ENCODE results near the gene ME2. TPM values are rescaled to one million over a fixed set of nuclear protein-coding genes. Genes with fewer than 3 reads are reported as not detected.

ME2 gene
- total and polyA plus RNA-seq, 9 of the 15 experiments (the other 6 are each of a cell fraction or from before 2014, with no cell fraction given): 12.3 to 54.4 (median 36.2) TPM

DNA sequence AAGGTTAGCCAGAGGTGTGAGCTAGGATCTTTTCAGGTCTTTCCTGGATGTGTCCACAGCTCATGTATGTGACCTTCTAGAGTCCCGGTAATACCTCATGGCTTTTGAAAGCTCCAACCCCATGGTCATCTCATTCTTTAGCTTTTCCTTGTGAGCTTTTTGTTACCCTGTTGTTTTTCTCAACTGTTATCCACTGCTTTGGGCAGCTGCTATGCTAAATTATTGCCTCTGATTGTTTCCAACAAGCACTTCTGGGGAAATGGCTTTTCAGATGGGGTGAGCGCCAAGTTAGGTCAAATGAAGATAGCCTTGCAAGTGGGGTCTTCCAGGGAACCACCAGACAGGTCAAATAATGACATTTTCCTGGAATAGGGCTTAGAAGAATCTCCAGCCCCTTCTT, 27.9 kb downstream of the ME2 start:
- no TSS peak for BruUV-seq (replicated peaks)
- Histone ChIP-seq H3K9me1 (ENCODE audit: control insufficient read depth, insufficient read depth, low read length) (no peaks in the 10 kb centered on the region), H3K27ac (ENCODE audit: extremely low read depth, low read depth, low read length) (no peak overlapping the region), H3K4me3 (no peak overlapping the region), H3K4me2 (ENCODE audit: insufficient read depth, low read length) (no peak overlapping the region), H3K9me3 (replicated peaks; ENCODE audit: control insufficient read depth, insufficient read depth, low read depth, low read length) (peaks cover 5% of the 10 kb centered on the region; the same call in 1 of the 2 replicates), H4K20me1 (replicated peaks; ENCODE audit: control insufficient read depth, insufficient read depth, low read length) (no peaks in the 10 kb centered on the region), H3K9ac (ENCODE audit: insufficient read depth in 1 of 2, low read depth in 2 of 2, low read length in 2 of 2) (no peak overlapping the region), H3K36me3 (ENCODE audit: control insufficient read depth, insufficient read depth, low read length) (peaks cover 17% of the 10 kb centered on the region; the same call in 2 of the 3 replicates), H3K4me1 (replicated peaks in 1 of 2; ENCODE audit: control insufficient read depth in 2 of 2, insufficient read depth in 2 of 2, low read length in 2 of 2) (no peaks in the 10 kb centered on the region), H2AFZ (ENCODE audit: low read depth, low read length) (no peak overlapping the region), H3K79me2 (ENCODE audit: control insufficient read depth, insufficient read depth, low read length) (no peaks in the 10 kb centered on the region), H3K27me3 (ENCODE audit: control insufficient read depth in 2 of 2, insufficient read depth in 2 of 2, low read length in 2 of 2) (no peaks in the 10 kb centered on the region)
- in situ Hi-C loops (cut with MboI): no loop called here
- no peak for DNase-seq (ENCODE audit: extremely low read depth in 1 of 4, low spot score in 3 of 4)
- ChIA-PET POLR2A (interaction anchor here (0.6 kb wide), 1 partner anchor 47 kb away, joined by 3 read pairs; no protein-coding TSS in a partner anchor), CTCF (ENCODE audit: low intra/inter-chr PET ratio) (no interaction called here)
- no peak for FAIRE-seq
- intact Hi-C loops (cut with micrococcal nuclease): no loop called here
- WGBS (ENCODE audit: insufficient coverage, low coverage, missing lambda C conversion rate): 96% methylated on average over 2 of the region's 2 CpGs
- no peak for ATAC-seq
- TF ChIP-seq XRCC5 (IDR thresholded peaks at IDR 0.05; ENCODE audit: low read depth, low read length): no peak

DNA sequence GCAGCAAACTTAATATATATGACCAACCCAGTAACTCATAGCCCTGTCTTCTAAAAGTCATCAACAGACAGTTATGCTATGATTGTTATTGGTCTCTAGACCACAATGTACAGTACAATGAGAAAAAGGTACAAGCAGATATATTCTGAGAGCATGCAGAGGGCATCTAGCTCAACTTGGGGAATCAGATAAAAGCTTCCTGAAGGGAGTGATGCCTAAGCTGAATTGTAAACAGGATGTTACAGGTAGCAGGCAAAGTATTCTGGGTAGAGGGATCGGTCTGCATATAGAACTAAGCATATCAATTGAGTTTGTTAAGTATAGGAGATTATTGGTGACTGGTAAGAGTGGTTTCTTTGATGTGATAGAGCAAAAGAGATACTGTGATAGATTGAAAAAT, 30.3 kb downstream of the ME2 start:
- ATAC-seq: no peak
- no peak for DNase-seq (ENCODE audit: extremely low read depth in 1 of 4, low spot score in 3 of 4)
- H3K79me2 ChIP-seq (ENCODE audit: control insufficient read depth, insufficient read depth, low read length): no peaks in the 10 kb centered on the region
- H3K9ac ChIP-seq (ENCODE audit: insufficient read depth in 1 of 2, low read depth in 2 of 2, low read length in 2 of 2): no peak overlapping the region
- WGBS (ENCODE audit: insufficient coverage, low coverage, missing lambda C conversion rate): 100% methylated on average over 1 of the region's 1 CpG
- H2AFZ ChIP-seq (ENCODE audit: low read depth, low read length): no peak overlapping the region
- H3K4me3 ChIP-seq: no peak overlapping the region
- in situ Hi-C loops (cut with MboI) (no loop called here), intact Hi-C loops (cut with micrococcal nuclease) (no loop called here)
- peaks cover 5% of the 10 kb centered on the region; the same call in 1 of the 2 replicates for H3K9me3 ChIP-seq (replicated peaks; ENCODE audit: control insufficient read depth, insufficient read depth, low read depth, low read length)
- H3K36me3 ChIP-seq (ENCODE audit: control insufficient read depth, insufficient read depth, low read length): peaks cover 31% of the 10 kb centered on the region; the same call in 2 of the 3 replicates
- no peak overlapping the region for H3K27ac ChIP-seq (ENCODE audit: extremely low read depth, low read depth, low read length)
- no peak for FAIRE-seq
- CTCF ChIA-PET (ENCODE audit: low intra/inter-chr PET ratio): no interaction called here
- POLR2A ChIA-PET: interaction anchor here (0.9 kb wide), 1 partner anchor 31 kb away, joined by 4 read pairs; the partner anchor contains the start of gene ME2
- H3K4me1 ChIP-seq (replicated peaks in 1 of 2; ENCODE audit: control insufficient read depth in 2 of 2, insufficient read depth in 2 of 2, low read length in 2 of 2): no peaks in the 10 kb centered on the region
- no peak overlapping the region for H3K4me2 ChIP-seq (ENCODE audit: insufficient read depth, low read length)
- no peaks in the 10 kb centered on the region for H3K9me1 ChIP-seq (ENCODE audit: control insufficient read depth, insufficient read depth, low read length)
- no peaks in the 10 kb centered on the region for H4K20me1 ChIP-seq (replicated peaks; ENCODE audit: control insufficient read depth, insufficient read depth, low read length)
- H3K27me3 ChIP-seq (ENCODE audit: control insufficient read depth in 2 of 2, insufficient read depth in 2 of 2, low read length in 2 of 2): no peaks in the 10 kb centered on the region
- BruUV-seq (replicated peaks): no TSS peak
- no peak for TF ChIP-seq HNRNPUL1 (IDR thresholded peaks at IDR 0.05; ENCODE audit: low read length)
- TF ChIP-seq, protein P1, sequence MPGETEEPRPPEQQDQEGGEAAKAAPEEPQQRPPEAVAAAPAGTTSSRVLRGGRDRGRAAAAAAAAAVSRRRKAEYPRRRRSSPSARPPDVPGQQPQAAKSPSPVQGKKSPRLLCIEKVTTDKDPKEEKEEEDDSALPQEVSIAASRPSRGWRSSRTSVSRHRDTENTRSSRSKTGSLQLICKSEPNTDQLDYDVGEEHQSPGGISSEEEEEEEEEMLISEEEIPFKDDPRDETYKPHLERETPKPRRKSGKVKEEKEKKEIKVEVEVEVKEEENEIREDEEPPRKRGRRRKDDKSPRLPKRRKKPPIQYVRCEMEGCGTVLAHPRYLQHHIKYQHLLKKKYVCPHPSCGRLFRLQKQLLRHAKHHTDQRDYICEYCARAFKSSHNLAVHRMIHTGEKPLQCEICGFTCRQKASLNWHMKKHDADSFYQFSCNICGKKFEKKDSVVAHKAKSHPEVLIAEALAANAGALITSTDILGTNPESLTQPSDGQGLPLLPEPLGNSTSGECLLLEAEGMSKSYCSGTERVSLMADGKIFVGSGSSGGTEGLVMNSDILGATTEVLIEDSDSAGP (CRISPR knock-in tag; IDR thresholded peaks at IDR 0.05): no peak
- TF ChIP-seq POLR2H (tag; IDR thresholded peaks at IDR 0.05; ENCODE audit: low read depth): no peak
- TF ChIP-seq ILK (tag; IDR thresholded peaks at IDR 0.05; ENCODE audit: borderline replicate concordance, low read depth): no peak
- TF ChIP-seq MAFF (IDR thresholded peaks at IDR 0.05; ENCODE audit: low read length): no peak
- no peak for TF ChIP-seq HMGN3 (IDR thresholded peaks at IDR 0.05; ENCODE audit: borderline replicate concordance, extremely low read depth, insufficient read length, low read depth, low read length)
- TF ChIP-seq TEAD2 (tag; IDR thresholded peaks at IDR 0.05): no peak
- TF ChIP-seq MAZ (CRISPR knock-in tag; conservative IDR thresholded peaks at IDR 0.05 in 1 of 2, IDR thresholded peaks at IDR 0.05 in 1 of 2): no peak
- TF ChIP-seq, protein P2, sequence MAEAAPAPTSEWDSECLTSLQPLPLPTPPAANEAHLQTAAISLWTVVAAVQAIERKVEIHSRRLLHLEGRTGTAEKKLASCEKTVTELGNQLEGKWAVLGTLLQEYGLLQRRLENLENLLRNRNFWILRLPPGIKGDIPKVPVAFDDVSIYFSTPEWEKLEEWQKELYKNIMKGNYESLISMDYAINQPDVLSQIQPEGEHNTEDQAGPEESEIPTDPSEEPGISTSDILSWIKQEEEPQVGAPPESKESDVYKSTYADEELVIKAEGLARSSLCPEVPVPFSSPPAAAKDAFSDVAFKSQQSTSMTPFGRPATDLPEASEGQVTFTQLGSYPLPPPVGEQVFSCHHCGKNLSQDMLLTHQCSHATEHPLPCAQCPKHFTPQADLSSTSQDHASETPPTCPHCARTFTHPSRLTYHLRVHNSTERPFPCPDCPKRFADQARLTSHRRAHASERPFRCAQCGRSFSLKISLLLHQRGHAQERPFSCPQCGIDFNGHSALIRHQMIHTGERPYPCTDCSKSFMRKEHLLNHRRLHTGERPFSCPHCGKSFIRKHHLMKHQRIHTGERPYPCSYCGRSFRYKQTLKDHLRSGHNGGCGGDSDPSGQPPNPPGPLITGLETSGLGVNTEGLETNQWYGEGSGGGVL (CRISPR knock-in tag; IDR thresholded peaks at IDR 0.05): no peak
- no peak for TF ChIP-seq DACH1 (IDR thresholded peaks at IDR 0.05; ENCODE audit: partially characterized antibody)

Measured in K562 (cell line).